Left renal cortex interstitium (tissue), 4 donors: Measurements from ENCODE around the gene EMCN. TPM values are rescaled to one million over a fixed set of nuclear protein-coding genes. Genes with fewer than 3 reads are reported as not detected.

Source experiments
- DNase-seq, 4 donors: peaks; one replicate each; pipeline ENCODE4 v3.0.0-alpha.2; 2013; ENCODE audit warnings: low read depth in 4 of 4, low spot score in 2 of 4, missing footprints in 1 of 4
- polyA plus RNA-seq, 4 donors: library from polyadenylated mRNA; unstranded; fragments of 120-200 nt; gene quantifications; one replicate each; pipeline ENCODE4 v1.2.1, GENCODE V29; 2013; ENCODE audit not compliant: insufficient read length in 4 of 4

EMCN gene
- polyA plus RNA-seq, 4 donors: 96.1 to 178 (median 129) TPM

DNA sequence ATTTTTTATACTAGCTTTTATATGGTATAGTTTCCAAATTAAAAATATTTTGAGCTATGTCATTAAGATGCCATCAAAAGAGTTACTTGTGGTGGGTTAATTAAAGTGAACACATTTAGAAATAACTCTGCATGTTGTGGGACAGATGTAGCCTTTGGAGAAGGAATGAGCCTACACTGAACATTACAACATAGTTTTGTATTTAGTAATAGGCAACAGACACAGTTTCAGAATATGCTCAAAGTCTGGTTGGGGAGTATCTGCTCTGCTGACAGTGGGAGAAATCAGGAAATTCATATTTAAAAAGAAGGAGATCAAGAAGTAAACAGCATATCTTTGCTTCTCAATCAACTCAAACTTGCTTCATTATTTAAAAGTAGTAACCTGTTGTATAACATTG lies 23.7 kb downstream of the EMCN start:
- DNase-seq: no peak

DNA sequence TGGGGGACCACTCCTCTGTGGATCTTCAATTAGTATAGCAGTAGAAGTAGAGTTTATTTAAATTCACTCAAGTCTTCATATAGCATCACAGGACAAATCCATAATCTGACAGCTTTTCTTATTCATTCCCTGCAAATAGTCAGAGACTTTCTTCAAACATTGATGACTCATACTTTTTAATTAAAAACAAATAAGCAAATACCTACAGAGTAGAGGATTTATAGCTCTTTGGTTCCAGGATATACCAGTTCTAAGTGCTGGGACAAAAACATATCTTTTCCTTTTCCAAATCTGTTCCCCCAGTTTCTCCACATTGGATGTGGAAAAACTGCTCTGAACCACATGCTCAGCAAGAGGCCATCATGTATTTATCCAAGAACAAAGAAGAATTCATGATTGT lies 24.1 kb downstream of the EMCN start:
- no peak for DNase-seq

DNA sequence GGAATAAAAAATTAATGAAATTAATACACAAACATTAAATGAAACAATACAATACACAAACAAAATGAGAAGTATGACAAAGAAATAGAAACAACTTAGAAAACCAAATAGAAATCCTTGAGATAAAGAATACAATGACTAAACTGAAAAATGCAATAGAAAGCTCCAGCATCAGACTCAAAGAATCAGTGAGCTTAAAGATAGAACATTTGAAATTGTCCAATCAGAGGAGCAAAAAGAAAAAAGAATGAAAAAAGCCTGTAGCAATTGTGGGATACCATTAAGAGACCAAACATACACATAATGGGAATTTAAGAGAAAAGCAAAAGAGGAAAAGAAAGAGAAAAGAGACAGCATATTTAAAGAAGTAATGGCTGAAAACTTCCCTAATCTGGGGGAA lies 25.7 kb downstream of the EMCN start:
- DNase-seq: no peak

DNA sequence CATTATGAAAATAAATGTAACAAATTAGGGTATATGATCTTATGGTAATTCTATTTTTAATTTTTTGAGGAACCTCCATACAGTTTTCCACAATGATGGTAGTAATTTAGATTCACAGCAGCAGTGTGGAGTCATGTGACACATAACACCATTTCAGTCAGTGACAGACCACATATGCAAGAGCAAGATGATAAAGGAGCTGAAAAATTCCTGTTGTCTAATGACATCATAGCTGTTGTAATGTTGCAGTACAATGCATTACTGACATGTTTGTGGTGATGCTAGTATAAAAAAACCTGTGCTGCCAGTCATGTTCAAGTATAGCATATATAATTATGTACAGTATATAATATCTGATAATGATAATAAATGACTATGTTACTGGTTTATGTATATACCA lies 28.5 kb downstream of the EMCN start:
- DNase-seq: no peak

DNA sequence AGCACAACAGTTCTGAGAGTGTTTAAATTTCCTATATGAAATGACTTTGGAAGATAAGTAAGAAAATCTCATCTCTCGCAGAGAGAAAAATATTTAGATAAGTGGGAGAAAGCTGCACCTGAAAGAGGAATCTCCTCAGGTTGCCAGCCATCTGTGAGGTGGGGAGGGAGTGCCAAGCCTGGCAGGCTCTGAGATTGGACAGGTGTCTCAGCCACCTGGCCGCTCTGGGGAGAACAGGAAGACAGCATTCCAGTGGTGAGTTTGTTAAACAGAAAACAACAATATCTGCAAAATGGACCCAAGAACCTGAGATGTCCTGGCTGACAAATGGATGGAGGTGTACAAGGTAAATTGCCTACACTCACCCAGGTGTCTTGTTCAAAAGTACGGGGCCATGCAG lies 31.3 kb downstream of the EMCN start:
- DNase-seq: no peak

DNA sequence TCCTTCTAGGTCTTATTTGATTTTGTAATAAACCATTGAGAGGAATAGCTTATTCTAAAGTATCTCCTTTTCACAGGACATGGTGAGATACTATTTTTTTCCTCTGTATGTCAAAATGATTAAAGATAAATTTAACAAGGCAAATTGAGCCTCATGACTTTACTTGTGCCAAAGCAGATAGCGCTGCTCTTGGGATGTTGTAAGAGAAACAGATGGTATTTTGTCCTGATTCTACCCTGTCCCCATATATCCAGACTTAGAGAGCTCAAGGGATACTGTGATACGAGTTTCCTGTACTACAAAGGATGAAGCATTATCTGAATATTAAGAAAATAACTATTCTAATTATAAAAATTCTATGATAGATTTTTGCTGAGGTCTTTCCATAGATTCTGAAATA lies 34.0 kb downstream of the EMCN start:
- DNase-seq: no peak

DNA sequence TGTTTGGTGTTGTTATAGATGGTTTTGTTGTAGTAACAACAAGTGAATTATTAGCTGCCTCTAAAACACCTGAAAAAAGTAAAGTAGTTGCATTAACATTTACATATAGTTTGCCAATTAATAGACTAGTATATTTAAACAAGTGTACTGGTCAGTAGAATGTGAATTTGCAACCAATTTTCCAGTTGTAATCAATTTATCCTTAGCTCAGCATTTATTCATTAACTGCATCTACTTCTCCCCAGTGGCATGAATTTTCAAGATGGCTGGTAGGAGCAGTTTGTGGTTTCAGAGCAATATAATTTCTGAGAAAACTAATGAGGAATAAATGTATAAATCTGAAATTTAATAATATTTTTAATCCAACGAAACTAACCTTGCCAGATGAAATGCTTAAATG lies 37.9 kb downstream of the EMCN start:
- no peak for DNase-seq

DNA sequence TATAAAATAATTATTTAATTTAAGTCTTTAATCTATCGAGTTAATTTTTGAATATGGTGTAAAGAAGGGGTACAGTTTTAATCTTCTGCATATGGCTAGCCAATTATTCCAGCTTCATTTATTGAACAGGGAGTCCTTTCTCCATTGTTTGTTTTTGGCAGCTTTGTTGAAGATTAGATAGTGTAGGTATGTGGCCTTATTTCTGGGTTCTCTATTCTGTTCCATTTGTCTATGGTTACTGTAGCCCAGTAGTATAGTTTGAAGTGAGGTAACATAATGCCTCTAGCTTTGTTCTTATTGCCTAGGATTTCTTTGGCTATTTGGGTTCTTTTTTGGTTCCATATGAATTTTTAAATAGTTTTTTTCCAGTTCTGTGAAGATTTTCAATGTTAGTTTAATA lies 48.3 kb downstream of the EMCN start:
- no peak for DNase-seq

DNA sequence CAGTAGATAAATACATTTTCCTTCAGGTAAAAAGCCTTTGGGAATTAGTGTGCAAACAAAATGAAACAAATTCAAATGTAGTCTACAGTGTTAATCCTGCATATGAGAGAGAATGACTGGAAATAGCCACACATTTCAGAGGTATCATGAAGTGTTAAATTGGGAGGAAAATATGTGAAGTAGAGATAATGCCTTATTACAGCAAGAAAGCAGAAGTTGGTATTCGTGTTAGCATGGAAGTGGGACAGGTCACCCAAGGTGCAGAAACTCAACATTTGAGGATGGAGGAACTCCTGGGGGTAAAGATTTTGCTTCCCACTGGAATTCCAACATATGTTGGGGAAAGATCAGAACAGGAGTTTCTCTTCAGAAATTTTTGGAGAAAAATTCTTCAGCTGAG lies 51.3 kb downstream of the EMCN start:
- DNase-seq: no peak

DNA sequence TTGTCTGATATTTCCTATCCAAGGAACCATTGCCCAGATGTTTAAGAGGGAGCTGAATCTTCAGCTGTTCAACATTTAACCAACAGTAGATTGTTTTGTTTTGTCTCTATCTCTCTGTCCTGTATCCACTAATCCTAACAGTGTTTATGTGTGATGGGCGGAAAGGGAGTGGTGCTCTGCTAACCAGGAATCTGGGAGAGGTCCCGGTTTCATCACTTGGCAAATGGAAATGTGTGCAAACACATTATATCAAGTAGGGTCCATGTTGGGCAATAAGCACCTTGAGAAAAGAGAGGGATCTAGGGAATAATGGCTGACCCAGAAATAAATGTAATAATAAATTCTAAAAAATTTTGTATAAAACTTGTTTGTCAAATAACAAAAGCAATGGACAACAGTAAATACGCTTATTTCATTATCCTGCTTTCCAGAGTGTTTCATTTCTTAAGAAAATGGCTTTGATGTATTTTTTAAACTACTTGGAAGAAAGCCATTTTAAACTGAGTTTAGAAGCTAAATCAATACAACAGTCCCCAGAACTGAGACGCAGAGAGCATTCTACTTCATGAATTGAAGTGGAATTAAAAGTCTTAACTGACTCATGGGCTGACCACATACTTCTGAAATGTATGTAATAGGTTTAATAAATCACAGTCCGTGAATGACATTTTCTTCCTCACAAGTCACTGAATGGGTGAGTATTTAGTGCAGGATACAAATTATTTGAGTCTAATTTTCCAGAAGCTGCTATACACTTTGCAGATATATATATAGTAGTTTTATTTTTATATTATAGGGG lies 55.8 kb downstream of the EMCN start:
- DNase-seq: no peak

DNA sequence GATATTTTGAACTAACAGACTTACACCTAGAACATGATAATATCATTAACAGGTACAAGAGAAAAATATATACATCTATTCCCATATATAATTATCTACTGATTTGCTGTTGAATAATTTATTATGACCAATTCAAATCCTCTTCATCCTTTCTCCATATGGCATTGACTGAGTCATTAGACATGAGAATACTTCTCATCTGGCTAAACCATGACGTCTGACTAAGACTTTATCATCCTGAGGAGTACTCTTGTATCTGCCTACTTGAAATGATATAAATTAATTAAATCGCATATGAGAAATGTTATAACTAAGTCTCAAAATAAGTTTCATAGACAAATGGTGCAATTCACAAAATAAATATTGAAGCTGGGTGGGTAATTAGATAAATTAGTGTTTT lies 67.4 kb downstream of the EMCN start:
- DNase-seq: no peak

DNA sequence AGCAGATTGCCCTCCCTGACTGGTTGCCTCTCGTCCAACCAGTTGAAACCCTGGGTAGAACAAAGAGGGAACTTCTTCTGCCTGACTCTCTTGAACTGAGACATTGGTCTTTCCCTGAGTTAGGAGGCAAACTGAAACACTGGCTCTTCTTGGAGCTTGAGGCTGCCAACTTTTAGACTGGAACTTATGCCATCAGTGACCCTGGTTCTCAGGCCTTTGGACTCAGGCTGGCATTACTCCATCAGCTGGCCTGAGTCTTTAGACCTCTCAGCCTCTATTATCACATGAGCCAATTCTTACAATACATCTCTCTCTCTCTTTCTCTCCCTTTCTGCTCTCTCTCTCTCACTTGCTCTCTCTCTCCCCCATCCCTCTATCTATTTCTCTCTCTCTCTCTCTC lies 86.4 kb downstream of the EMCN start:
- no peak for DNase-seq

DNA sequence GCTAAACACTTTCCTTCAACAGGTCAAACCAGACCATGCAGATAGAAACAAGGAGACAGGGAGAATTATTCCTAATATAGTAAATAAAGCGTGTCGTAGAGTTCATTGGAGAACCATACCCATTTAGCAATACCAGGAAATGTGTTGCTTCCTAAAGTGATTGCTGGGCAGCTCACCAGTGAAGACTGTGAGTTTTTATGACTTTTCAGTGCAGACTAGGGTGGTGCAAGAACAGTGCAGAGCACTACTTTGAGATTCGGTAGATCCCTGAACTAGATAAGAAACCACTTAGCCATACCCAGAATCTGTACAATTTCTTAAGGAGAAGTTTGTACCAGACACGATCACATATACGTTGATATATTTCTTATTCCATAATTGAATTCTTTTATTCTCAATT lies 87.4 kb downstream of the EMCN start:
- no peak for DNase-seq

DNA sequence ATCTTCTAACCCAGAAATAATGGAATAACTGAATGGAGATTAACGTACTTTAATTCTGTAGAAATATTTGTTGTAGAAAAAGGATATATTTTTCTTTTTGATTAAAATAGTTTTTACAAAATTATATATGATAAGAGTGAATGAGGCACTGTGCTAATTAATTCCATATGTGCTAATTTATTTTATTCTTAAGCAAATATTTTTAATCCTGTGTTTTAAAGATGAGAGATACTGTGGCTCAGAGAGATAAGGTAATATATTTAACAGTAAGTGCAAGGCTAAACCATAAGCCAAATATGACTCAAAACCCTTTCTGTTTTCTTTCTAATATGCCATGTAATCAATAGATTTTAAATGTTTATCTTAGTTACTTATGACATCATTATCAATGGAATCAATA lies 88.2 kb downstream of the EMCN start:
- DNase-seq: no peak

DNA sequence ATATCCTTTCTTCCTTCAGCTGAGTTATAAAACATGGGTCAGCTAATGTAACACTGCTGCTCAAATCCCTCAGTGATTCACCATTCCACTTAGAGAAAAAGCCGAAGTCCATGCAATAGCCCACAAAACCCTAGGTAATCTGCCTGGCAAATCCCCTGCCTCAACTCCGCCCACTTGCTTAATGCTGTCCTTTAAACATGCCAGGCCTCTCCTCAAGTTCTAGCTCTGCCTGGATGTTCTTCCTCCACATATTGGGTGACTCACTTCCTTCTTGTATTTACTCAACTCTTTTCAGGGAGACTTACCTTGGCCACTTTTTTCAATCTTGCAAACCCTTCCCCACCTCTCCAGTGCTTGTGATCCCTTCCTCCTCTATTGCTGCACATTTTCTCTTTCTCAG lies 89.8 kb downstream of the EMCN start:
- DNase-seq: no peak

DNA sequence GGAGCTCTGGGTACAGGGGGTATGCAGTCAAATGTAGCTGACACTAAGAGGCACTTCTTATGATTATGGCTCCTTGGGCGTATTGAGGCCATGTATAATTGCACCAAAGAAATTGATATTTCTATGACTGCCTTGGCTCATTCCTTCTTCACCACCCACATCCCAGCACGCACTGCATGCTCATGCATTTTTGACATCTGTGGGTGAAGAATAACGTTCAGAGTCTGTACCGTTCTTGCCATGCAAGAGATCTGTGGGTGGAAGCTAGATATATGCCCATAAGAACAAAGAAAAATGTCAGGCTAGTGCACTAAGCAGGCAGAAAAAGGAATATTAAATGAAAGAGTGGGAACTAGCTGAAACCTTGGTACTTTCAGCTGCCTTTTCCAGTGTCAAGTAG lies 93.4 kb downstream of the EMCN start:
- no peak for DNase-seq

DNA sequence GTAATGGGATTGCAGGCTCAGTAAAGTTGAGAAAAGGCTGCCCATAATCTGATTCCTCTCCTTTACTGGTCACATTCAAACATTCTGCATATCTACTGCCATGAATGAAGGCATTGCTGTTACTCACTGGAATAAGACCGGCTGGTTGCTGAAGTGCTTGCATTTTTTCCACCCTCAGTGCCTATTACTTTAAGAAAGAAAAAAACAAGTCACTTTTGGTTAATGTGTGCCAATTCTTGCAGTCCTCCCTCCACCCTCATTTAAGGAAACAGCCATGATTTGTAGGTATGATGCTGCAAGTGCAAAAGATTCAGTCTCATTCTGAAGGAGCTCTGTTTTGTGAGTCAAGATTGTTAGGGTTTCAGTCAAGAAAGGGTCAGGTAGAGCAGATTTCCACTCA lies 94.9 kb downstream of the EMCN start:
- DNase-seq: no peak

DNA sequence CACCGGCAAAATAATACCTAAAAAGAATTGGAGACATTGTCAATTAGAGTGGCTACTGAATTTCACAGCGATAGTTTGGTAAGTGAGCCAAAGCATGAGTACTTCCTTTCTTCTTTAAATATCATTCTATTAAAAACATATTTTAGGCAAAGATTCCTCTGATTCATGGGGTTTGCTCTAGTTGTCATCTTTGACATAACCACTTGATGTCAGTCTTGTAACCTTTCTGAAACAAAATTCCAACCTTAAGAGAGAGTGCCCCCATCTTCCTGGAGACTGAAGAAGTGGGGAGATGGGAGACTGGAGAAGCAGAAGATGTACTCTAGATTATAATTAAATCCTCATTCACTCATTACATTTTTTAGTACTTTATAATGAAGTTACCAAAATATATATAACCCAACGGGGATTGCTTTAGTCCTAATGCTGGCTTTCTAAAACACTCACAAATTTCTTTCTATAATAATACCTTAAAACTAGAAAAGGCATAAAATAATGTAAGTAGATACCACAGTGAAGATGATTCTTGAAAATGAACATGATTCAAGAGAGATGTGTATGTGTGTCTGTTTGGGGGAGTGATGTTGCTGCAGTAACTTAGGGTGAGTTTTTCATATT lies 96.4 kb downstream of the EMCN start:
- DNase-seq: no peak

DNA sequence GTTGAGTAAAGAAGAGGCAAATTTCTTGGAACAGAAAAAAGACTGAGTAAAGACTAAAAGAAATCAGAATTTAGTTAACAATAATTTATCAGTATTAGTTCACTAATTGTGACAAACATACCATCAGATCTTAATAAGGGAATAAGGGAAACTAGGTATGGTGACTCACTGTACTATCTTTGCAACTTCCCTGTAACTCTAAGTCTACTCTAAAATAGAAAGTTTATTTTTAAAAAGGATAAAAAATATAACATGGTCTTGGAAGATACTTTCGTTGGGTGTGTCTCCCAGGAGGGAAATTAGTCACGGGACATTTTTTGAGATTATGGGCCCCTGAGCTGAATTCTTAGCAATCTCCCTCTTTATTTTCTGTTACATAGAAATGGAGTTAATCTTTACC lies 97.3 kb downstream of the EMCN start:
- DNase-seq: no peak

DNA sequence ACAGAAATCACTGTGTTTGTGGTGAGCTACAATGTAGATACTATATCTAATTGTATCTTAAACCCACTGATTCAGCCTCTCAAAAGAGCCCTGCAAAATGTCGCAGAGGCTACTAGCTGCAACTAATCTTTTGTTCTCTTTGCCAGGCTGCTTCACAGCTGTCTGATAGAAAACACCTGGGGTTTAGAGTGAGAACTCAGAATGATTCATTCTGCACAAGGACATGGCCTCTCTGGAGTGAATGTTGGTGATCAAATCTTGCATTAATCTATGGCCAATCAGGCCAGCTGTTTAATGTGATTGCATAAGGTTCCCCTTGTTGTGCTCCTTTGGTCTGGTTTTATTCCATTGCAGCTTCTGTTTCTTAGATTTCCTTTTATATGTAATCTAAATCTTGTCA lies 100.3 kb downstream of the EMCN start:
- no peak for DNase-seq

DNA sequence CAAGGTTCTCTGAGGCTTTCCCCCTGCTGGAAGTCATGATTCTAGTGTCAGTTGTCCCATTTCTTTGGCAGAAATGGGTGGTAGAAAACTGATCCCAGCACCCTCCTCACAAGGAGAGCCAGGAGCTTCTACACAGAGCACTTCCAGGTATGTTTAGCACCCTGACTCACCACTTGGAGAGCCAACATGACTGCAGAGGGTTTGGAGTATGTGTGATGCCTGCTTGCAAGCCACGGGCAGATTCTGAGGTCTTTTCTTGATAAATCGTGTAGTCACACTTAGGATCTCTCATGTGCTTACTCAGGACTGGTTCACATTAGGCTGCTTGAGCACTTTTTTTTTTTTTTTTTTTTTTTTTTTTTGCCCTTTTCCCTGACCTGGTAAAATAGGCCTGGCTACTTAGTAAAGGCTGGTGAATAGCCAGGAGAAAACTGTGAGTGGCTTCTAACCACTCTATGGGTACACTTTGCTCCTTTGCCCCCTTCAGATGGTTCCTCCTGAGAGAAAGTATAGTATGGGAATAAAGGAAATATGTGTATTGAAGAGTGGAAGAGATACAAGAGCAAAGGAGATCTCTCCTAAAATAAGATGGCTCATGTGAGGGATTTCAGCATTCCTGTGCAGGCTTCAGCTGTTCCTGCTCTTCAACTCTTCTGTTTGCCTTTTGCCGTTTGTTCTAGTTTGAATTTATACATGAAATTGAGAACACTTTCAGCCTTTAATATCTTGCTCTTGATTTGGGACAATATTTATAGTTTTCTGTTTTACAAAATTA lies 103.6 kb downstream of the EMCN start:
- no peak for DNase-seq

DNA sequence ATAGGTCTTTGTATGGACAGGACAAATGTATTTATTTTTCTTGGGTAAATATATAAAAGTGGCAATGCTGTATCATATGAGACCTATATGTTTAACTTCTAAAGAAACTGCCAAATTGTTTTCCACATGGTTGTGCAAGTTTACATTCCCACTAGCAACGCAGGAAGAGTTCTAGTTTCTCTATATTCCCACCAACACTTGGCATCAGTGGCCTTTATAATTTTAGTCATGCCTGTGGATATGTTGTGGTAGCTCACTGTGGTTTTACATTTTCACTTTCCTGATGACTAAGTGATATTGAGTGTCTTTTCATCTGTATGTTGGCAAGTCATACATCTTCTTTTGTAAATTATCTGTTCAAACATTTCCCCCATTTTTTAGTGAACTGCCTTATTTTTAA lies 126.0 kb downstream of the EMCN start:
- no peak for DNase-seq
